ENCODE data around the gene DNAJC18.

- no peak for TF ChIP-seq CTCF (IDR thresholded peaks at IDR 0.05; ENCODE audit: low read depth, low read length, missing input control)
- no peak for TF ChIP-seq NR2F2 (IDR thresholded peaks at IDR 0.05)
- no peak for TF ChIP-seq RXRA (IDR thresholded peaks at IDR 0.05)
- no peak for TF ChIP-seq EGR1 (IDR thresholded peaks at IDR 0.05; ENCODE audit: low read depth in 2 of 2)
- no peak for TF ChIP-seq SP1 (IDR thresholded peaks at IDR 0.05)
Observed at GRCh38 chr5:139371482-139372435, 67.6 kb downstream of the DNAJC18 start.

Data from liver (tissue), 3 donors.